Activated naive CD4-positive, alpha-beta T cell treated with anti-CD3 and anti-CD28 coated beads, Interleukin-2, amount 50 U/mL, for 24 hours (primary cell): ENCODE data around the gene IGF1R.
"Not testable (repeated sequence)": the region's sequence is repeated elsewhere in the genome, so short reads cannot be mapped to it uniquely, and the experiment has no call there.

ENCODE experiments used
- H3K27ac Mint-ChIP-seq: one replicate; pipeline ENCODE4 v1.8.0; 2021; ENCODE audit warnings: mild to moderate bottlenecking, mixed read lengths
- H3K27me3 Mint-ChIP-seq: one replicate; pipeline ENCODE4 v1.8.0; 2021; ENCODE audit warnings: mixed read lengths
- H3K36me3 Mint-ChIP-seq: one replicate; pipeline ENCODE4 v1.8.0; 2021; ENCODE audit warnings: mixed read lengths
- H3K4me1 Mint-ChIP-seq: one replicate; pipeline ENCODE4 v1.8.0; 2021; ENCODE audit warnings: mixed read lengths
- H3K4me3 Mint-ChIP-seq: one replicate; pipeline ENCODE4 v1.8.0; 2021; ENCODE audit warnings: mild to moderate bottlenecking, mixed read lengths
- H3K9me3 Mint-ChIP-seq: one replicate; pipeline ENCODE4 v1.8.0; 2021; ENCODE audit warnings: mixed read lengths

IGF1R gene

DNA sequence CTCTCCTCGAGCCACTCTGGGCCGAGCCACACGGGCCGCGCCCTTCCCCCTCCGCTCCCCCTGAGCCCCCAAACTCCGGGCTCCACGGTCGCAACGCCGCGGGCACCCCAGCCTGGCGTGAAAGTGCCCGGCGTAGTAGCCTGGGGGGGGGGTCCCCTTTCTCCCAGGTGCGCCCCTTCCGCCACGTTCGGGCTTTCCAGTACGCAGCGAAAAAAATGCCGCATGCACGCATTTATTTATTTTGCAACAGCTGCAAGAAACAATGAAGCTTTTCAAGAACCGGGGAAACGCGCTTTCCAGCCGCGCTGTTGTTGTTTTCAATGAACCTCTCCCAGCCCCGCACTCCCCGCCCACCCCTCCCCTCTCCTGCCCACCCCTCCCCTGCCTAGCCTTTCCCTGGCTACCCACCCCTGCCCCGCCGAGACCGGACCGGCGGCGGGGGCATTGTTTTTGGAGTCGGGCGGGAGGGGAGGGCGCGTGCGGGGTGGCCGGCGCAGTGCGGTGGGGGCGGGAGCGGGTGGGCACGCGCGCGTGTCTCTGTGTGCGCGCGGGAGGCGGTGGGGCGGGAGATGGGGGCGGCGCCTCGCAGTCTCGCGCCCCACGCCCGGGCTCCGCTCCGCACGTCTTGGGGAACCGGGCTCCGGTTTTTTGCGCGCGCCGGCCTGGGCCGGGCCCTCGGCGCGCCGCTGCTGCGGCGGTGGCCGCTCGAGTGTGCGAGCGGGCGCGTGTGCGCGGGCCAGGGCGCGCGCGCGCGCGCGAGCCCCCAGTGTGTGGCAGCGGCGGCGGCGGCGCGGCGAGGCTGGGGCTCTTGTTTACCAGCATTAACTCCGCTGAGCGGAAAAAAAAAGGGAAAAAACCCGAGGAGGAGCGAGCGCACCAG, at the start of gene IGF1R:
TSS of gene IGF1R (plus strand) at position 766 of the 880 bp plus-strand sequence. CDS start 1,043 bp downstream, outside the sequence.
- H3K27me3 Mint-ChIP-seq = no peaks in the 10 kb centered on the region
- H3K9me3 Mint-ChIP-seq = no peaks in the 10 kb centered on the region
- no peaks in the 10 kb centered on the region for H3K36me3 Mint-ChIP-seq
- peak within 1 kb of the TSS; percentile 98 for H3K27ac Mint-ChIP-seq
- H3K4me3 Mint-ChIP-seq = peak within 1 kb of the TSS; percentile 93
- peaks cover 44% of the 10 kb centered on the region for H3K4me1 Mint-ChIP-seq

DNA sequence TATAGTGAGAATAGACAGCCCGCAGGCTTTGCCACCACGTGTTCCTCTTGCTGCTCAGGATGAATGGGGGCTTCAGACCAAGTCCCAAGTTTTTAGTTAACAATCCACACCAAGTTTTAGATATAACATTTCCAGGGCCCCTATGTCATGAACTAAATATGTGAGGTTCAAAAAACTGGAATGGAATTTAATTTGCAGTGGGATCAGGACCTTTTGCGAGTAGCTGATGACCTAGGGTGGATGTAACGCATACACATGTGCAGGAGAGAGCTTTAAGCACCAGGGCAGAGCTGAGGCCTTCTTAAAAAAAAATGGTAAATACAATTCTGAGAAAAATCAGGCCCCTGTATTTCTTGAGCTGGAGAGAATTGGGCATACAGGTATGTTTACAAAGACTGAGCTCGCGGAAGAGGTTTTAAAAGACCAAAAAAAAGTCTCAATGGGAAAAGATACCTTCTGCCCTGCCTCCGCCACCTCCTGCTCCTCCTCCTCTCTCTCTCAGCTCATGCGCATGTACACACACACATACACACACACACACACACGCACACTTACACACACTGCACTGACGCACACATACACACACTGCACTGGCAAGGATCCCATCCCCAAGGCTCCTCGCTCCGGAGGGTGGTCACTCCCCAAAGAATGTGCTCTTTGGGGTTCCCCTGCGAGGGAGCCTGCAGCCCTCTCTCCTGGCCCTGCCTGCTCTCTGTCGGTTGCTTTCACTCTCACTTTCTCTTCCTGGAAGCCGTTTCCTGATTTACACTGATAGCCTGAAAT, 48.2 kb upstream of the IGF1R start:
- no peaks in the 10 kb centered on the region for H3K27me3 Mint-ChIP-seq
- H3K4me1 Mint-ChIP-seq = peaks cover 30% of the 10 kb centered on the region
- peak overlapping the region; percentile 86 for H3K4me3 Mint-ChIP-seq
- H3K9me3 Mint-ChIP-seq = no peaks in the 10 kb centered on the region
- H3K27ac Mint-ChIP-seq = peak overlapping the region; percentile 95
- no peaks in the 10 kb centered on the region for H3K36me3 Mint-ChIP-seq

DNA sequence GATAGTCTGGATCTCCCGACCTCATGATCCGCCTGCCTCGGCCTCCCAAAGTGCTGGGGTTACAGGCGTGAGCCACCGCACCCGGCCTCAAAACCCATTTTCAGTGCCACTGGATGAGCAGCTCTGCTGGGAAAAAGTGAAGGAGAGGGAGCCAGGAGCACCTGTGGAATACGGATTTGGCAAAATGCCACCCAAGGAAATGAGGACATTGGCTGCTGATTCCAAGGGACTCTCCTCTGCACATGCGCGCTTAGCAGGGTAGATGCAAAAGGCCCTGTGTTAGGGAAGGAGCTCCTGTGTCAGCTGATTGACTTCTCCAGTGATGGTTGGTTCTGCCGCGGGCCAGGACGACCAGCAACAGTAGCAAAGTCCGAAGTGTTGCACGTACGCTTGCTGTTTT, 43.4 kb upstream of the IGF1R start:
- Mint-ChIP-seq H3K4me1 (peaks cover 14% of the 10 kb centered on the region), H3K27ac (no peak overlapping the region)

DNA sequence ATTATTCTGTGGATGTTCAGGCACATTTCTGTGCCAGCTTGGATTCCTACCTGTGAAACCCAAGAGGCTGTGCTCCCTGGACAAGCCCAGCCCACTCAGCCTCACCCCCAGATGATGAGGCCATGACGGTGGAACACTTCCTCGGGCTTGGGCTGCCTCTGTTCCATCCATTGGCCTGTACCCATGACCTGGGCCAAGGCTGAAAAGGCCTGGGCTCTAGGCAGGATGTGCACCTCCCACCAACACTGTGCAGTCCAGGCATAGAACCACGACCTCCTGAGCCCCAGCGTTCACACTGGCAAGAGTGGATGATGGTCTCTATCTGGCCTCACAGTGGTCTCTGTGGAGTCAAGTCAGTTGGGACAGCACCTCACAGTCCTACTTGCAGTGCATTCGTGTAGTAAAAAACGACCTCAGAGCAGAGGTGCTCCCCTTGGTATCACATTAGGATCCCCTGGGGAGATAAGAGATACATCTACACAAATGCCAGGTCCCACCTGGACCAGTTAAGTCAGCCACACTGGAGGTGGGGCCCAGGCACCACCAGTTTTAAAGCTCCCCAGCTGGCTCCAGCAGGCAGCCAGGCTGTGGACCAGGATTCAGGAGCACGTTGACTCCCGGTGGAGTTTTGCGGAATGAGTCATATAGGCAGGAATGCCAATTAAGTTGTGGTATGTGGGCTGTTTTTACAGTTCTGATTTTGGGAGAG, 39.0 kb upstream of the IGF1R start:
- Mint-ChIP-seq H3K27me3 (no peaks in the 10 kb centered on the region), H3K9me3 (no peaks in the 10 kb centered on the region), H3K36me3 (no peaks in the 10 kb centered on the region), H3K4me3 (no peak overlapping the region), H3K4me1 (peaks cover 14% of the 10 kb centered on the region), H3K27ac (peak overlapping the region; percentile 44)

More for the DNA sequence above, 43.4 kb upstream of the IGF1R start:
- no peaks in the 10 kb centered on the region for H3K9me3 Mint-ChIP-seq
- H3K36me3 Mint-ChIP-seq = no peaks in the 10 kb centered on the region
- no peak overlapping the region for H3K4me3 Mint-ChIP-seq
- no peaks in the 10 kb centered on the region for H3K27me3 Mint-ChIP-seq

DNA sequence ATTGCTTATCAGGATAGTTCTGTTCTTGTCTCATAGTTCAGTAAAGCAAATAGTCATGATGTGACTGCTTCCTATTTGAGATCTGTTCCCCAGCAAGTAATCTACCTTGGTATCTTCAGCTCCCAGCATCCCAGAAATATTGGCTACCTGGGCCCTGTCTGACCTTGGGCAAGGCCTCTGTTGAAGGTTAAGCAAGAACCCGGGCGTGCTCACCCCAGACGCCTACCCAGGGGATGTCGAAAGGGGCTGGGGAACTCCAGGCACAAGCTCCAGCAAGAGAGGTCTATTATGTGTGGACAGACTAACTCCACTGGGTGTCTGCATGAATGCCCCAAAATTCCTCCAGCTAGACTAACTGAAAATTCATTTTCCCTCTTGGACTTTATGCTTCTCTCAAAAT, 37.3 kb upstream of the IGF1R start:
- Mint-ChIP-seq H3K27ac (no peak overlapping the region), H3K9me3 (no peaks in the 10 kb centered on the region), H3K36me3 (no peaks in the 10 kb centered on the region), H3K4me1 (peaks cover 12% of the 10 kb centered on the region), H3K27me3 (no peaks in the 10 kb centered on the region), H3K4me3 (no peak overlapping the region)

DNA sequence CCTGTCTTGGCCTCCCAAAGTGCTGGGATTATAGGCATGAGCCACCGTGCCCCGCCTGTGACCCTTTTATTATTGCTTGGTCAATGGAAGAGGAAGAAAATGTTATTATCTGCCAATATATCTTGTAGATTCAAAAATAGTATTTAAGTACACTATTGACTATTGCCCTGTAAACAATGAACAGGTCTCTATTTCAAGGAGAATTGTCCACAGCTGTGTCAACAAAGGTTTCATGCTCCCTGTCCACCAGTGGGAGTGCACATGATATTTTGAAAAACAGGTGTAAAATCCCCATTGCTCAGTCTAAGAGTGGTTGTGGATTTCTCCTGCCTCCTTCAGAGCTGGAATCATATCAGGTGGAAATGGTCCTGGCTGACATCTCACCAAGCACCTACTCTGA, 36.5 kb upstream of the IGF1R start:
- H3K27me3 Mint-ChIP-seq = no peaks in the 10 kb centered on the region
- H3K27ac Mint-ChIP-seq = no peak overlapping the region
- peaks cover 12% of the 10 kb centered on the region for H3K4me1 Mint-ChIP-seq
- no peaks in the 10 kb centered on the region for H3K9me3 Mint-ChIP-seq
- H3K36me3 Mint-ChIP-seq = no peaks in the 10 kb centered on the region
- H3K4me3 Mint-ChIP-seq = no peak overlapping the region

DNA sequence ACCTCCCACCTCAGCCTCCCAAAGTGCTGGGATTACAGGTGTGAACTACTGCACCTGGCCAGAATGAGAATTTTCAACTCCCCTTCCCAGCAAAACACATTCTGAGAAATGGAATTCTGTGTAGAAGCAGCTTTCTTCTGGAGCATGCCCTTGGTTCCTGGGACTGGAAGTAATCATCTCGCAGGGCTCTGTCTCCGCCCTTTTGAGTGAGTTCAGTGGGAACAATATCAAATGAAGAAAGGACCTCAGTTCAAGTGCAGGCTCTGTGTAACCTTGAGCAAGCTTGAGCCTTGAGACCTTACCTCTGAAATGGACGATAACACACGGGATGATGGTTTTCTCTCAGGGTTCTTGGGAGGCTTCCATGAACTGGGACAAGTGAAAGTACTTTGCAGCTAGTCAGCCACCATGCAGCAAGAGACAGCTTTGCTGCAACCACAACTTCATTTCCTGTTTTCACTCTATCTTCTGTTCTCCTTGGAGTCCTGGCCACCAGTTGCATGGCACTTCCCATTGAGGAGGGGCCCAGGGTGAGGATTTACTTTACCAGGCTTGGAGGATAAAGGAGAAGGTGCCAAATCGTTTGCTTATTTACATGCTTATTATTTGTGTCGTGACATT, 35.7 kb upstream of the IGF1R start:
- Mint-ChIP-seq H3K9me3 (no peaks in the 10 kb centered on the region), H3K36me3 (no peaks in the 10 kb centered on the region), H3K4me3 (peak overlapping the region; percentile 61), H3K27ac (no peak overlapping the region), H3K4me1 (peaks cover 12% of the 10 kb centered on the region), H3K27me3 (no peaks in the 10 kb centered on the region)

DNA sequence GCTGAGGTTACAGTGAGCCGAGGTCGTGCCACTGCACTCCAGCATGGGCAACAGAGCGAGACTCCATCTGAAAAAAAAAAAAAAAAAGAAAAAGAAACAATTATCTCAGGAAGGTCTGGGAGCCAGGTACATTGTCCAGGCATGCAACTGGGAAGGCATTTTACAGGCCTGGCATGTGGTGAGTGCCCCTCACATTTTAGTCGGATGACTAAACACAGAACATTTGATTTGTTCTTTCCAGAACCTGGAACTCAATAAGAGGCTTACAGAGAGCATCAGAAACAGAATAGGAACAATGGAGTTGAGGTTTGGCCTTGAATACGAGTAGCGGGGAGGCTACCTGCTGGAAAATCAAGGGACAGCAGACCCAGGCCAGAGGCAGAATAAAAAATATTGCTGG, 33.7 kb upstream of the IGF1R start:
- Mint-ChIP-seq H3K27ac (no peak overlapping the region), H3K36me3 (no peaks in the 10 kb centered on the region), H3K9me3 (no peaks in the 10 kb centered on the region), H3K4me1 (peaks cover 12% of the 10 kb centered on the region), H3K27me3 (peaks cover 1% of the 10 kb centered on the region), H3K4me3 (no peak overlapping the region)

DNA sequence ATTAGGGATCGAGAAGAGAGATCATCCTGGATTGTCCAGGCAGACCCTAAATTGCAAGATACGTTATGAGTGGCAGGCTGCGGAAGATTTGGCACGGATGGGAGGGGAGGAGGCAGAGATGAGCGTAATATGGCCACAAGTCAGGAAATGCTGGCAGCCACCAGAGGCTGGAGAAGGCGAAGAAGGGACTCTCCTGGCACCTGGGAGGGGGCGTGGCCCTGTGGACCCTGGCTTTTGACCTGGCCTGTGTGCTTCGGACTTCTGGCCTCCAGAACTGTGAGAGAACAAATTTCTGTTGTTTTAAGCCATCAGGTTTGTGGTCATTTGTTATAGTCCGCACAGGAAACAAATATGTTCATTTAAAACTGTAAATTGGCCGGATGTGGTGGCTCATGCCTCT, 31.9 kb upstream of the IGF1R start:
- H3K27ac Mint-ChIP-seq = no peak overlapping the region
- H3K27me3 Mint-ChIP-seq = peaks cover 5% of the 10 kb centered on the region
- H3K9me3 Mint-ChIP-seq = no peaks in the 10 kb centered on the region
- no peaks in the 10 kb centered on the region for H3K36me3 Mint-ChIP-seq
- peaks cover 7% of the 10 kb centered on the region for H3K4me1 Mint-ChIP-seq
- no peak overlapping the region for H3K4me3 Mint-ChIP-seq

DNA sequence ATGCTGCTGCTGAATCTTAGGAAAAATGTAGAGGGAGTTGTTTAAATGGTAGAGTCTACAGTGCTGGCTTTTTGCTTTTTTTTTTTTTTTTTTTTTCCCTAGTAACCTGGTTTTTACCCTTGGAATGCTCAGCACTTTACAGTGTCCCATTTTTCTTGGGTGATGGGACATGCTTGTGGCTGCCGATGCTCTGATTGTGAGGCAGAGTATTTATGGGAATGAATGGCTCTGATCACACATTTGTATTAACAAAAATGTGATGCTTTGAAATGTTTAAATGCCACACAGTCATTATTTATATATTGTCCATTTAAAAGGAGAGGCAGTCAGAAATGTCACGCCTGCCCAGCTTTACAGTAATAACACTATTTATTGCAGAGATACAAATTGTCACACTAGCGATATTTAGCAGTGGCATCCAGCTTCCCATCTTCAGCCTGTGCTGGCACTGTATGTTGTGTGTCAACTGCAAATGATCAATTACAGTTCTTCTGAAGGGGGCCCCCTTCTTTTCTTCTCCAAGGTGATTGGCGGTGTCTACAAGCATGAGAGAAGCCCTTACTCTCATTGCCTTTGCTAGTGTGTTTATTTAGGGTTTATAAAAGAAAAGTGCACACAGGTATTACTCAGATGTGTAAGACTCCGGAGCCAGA, 30.9 kb upstream of the IGF1R start:
- Mint-ChIP-seq H3K4me3 (no peak overlapping the region), H3K4me1 (peaks cover 6% of the 10 kb centered on the region), H3K36me3 (no peaks in the 10 kb centered on the region), H3K9me3 (no peaks in the 10 kb centered on the region), H3K27me3 (peaks cover 6% of the 10 kb centered on the region), H3K27ac (peak overlapping the region; percentile 51)

DNA sequence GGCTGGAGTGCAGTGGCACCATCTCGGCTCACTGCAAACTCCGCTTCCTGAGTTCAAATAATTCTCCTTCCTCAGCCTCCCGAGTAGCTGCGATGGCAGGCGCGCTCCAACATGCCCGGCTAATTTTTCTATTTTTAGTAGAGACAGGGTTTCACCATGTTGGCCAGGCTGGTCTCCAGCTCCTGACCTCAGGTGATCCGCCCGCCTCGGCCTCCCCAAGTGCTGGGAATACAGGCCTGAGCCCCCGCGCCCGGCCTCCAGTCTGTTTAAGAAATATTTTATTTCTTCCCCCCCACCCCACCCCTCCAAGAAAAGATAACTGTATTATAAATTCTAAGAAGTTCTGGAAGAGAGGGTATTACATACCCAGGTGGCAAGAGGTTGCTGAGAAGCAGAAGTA, 29.8 kb upstream of the IGF1R start:
- H3K9me3 Mint-ChIP-seq, H3K27me3 Mint-ChIP-seq, H3K27ac Mint-ChIP-seq, H3K4me3 Mint-ChIP-seq, H3K4me1 Mint-ChIP-seq, H3K36me3 Mint-ChIP-seq: not testable (repeated sequence)

DNA sequence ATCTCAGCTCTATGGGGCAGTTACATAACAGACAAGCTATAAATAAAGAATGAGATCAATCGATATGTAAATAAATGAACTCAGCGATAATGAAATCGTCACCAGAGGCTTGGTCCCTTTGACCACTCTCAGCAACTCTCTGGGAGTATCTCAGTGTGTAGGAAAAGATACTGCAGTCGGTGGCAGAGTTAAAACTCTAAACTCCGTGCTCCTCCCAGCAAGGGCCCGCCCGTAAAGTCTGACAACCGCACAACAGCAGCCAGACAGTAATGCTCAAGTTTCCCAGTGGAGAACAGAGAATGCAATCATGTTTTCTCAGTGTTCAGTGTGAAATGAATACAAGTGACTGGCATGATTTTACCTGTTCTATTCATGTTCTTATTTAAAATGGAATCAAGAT, 28.3 kb upstream of the IGF1R start:
- Mint-ChIP-seq H3K4me3 (no peak overlapping the region), H3K27me3 (peaks cover 7% of the 10 kb centered on the region), H3K27ac (no peak overlapping the region), H3K4me1 (no peaks in the 10 kb centered on the region), H3K9me3 (no peaks in the 10 kb centered on the region), H3K36me3 (no peaks in the 10 kb centered on the region)

DNA sequence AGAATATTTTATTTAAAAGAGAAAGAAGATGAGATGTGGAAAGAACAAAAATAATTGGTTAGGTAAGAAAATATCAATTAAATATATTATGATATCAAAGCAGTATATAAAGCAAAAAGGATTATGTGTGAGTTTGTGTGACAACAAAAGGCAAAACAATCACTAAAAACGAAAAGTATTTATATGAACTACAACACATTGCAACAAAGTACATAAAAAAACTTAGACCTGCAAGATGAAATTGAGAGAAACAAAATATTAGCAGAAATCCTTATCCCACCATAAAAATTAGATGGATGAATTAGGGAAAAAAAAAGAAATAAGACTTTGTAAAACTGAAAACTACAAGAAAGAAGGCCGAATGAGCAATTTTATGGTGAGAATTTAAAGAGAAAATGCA, 27.3 kb upstream of the IGF1R start:
- H3K4me1 Mint-ChIP-seq = no peaks in the 10 kb centered on the region

DNA sequence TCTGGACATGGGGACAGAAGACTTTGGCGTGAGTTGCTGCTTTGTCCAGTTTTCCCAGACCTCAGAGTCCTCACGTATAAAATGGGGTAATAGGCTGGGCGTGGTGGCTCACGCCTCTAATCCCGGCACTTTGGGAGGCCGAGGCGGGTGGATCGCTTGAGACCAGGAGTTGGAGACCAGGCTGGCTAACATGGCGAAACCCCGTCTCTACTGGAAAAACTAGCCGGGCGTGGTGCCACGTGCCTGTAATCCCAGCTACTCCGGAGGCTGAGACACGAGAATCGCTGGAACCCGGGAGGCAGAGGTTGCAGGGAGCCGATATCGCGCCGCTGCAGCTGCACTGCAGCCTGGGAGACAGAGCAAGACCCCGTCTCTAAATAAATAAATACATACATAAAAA, 22.7 kb upstream of the IGF1R start:
- Mint-ChIP-seq H3K27me3 (peaks cover 4% of the 10 kb centered on the region), H3K27ac (no peak overlapping the region), H3K4me3 (no peak overlapping the region), H3K4me1 (peaks cover 3% of the 10 kb centered on the region), H3K9me3 (no peaks in the 10 kb centered on the region), H3K36me3 (no peaks in the 10 kb centered on the region)

More for the DNA sequence above, 27.3 kb upstream of the IGF1R start:
- no peaks in the 10 kb centered on the region for H3K9me3 Mint-ChIP-seq
- peaks cover 7% of the 10 kb centered on the region for H3K27me3 Mint-ChIP-seq
- no peak overlapping the region for H3K4me3 Mint-ChIP-seq
- no peaks in the 10 kb centered on the region for H3K36me3 Mint-ChIP-seq
- no peak overlapping the region for H3K27ac Mint-ChIP-seq

DNA sequence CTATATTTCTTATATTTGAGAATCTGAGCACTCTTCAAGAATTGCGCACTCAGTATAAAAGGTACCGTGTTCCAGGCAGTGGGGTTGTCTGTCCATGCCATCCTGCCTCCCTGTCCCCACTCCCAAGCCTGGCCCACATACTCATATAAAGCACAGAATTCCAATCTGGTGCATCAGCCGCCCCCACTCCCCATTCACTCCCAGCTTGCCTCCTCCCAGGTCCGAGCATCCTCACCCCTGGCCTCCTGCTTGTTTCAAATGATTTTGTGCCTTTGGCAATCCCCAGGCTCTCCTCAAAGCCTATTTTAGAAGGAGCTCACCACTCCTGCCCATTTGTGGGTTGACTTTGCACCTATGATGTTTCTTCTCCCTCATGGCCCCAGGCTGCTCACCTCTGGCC, 22.2 kb upstream of the IGF1R start:
- Mint-ChIP-seq H3K36me3 (no peaks in the 10 kb centered on the region), H3K4me3 (no peak overlapping the region), H3K27ac (peak overlapping the region; percentile 51), H3K9me3 (no peaks in the 10 kb centered on the region), H3K27me3 (peaks cover 3% of the 10 kb centered on the region), H3K4me1 (peaks cover 3% of the 10 kb centered on the region)
